Measurements from ENCODE around the gene PPM1D. TPM values are rescaled to one million over a fixed set of nuclear protein-coding genes. Genes with fewer than 3 reads are reported as not detected.

PPM1D gene
- total and polyA plus RNA-seq, 2 of the 13 experiments (the other 11 are each of a cell fraction or from before 2014, with no cell fraction given), result 8.0 to 26.2 TPM

- TF ChIP-seq RFX5 (IDR thresholded peaks at IDR 0.05; ENCODE audit: low read depth, low read length) (peak; percentile 92), ZNF614 (CRISPR knock-in tag; IDR thresholded peaks at IDR 0.05; ENCODE audit: borderline replicate concordance) (peak; percentile 93), HNRNPK (IDR thresholded peaks at IDR 0.05; ENCODE audit: low read depth, low read length, poor library complexity, severe bottlenecking) (peak; percentile 41), KLF6 (CRISPR knock-in tag; IDR thresholded peaks at IDR 0.05) (peak; percentile 93), ZNF670 (CRISPR knock-in tag; IDR thresholded peaks at IDR 0.05; ENCODE audit: borderline replicate concordance) (peak; percentile 98), CREB3 (CRISPR knock-in tag; IDR thresholded peaks at IDR 0.05) (peak; percentile 88; the same call in 1 of the 2 replicates), ZBTB37 (CRISPR knock-in tag; IDR thresholded peaks at IDR 0.05) (peak; percentile 54; the same call in 1 of the 2 replicates), PBX3 (CRISPR knock-in tag; IDR thresholded peaks at IDR 0.05; ENCODE audit: borderline replicate concordance) (peak; percentile 70; the same call in 1 of the 2 replicates), ZSCAN29 (CRISPR knock-in tag; conservative IDR thresholded peaks at IDR 0.05) (peak; percentile 92), ZNF720 (CRISPR knock-in tag; IDR thresholded peaks at IDR 0.05) (no peak), ASH2L (IDR thresholded peaks at IDR 0.05; ENCODE audit: insufficient read length, low read depth, low read length) (peak; percentile 96), RERE (CRISPR knock-in tag; IDR thresholded peaks at IDR 0.05; ENCODE audit: low read depth) (peak; percentile 47; the same call in 1 of the 2 replicates), ETV5 (CRISPR knock-in tag; IDR thresholded peaks at IDR 0.05; ENCODE audit: borderline replicate concordance) (peak; percentile 83), STAT5B (CRISPR knock-in tag; IDR thresholded peaks at IDR 0.05) (peak; percentile 87; the same call in 1 of the 2 replicates), SMAD3 (CRISPR knock-in tag; IDR thresholded peaks at IDR 0.05) (peak; percentile 96), ZNF383 (CRISPR knock-in tag; IDR thresholded peaks at IDR 0.05; ENCODE audit: borderline replicate concordance) (peak; percentile 88; the same call in 1 of the 2 replicates), SYNCRIP (IDR thresholded peaks at IDR 0.05; ENCODE audit: insufficient read depth, low read depth, low read length) (no peak)
Measured at GRCh38 chr17:60599620-60600489, at the start of gene PPM1D (continued).

Measured in HepG2 (cell line).